EH (cell line): Measurements from ENCODE around the gene XYLT1.

ENCODE experiments used
- DNase-seq: peaks from one replicate; pipeline ENCODE4 v3.0.0-alpha.2; 2015; ENCODE audit warnings: low read depth

The XYLT1 gene

GRCh38 chr16:17357307-17358062 is 113.3 kb downstream of the XYLT1 start:
- DNase-seq, result no peak

GRCh38 chr16:17356243-17356933 is 114.4 kb downstream of the XYLT1 start:
- DNase-seq, result no peak

- DNase-seq, result no peak
These were observed 116.1 kb downstream of the XYLT1 start for GRCh38 chr16:17354685-17355084.

- DNase-seq, result no peak
These were observed 116.6 kb downstream of the XYLT1 start for GRCh38 chr16:17354141-17354601.

- DNase-seq, result no peak
These were observed 117.2 kb downstream of the XYLT1 start for GRCh38 chr16:17353561-17353960.

GRCh38 chr16:17351441-17352035 is 119.2 kb downstream of the XYLT1 start:
- no peak for DNase-seq

GRCh38 chr16:17350207-17350606 is 120.6 kb downstream of the XYLT1 start:
- DNase-seq, result peak; percentile 83

GRCh38 chr16:17348826-17349225 is 121.9 kb downstream of the XYLT1 start:
- DNase-seq, result no peak

GRCh38 chr16:17348042-17348783 is 122.5 kb downstream of the XYLT1 start:
- no peak for DNase-seq

GRCh38 chr16:17347624-17348023 is 123.1 kb downstream of the XYLT1 start:
- no peak for DNase-seq

GRCh38 chr16:17346621-17347569 is 123.9 kb downstream of the XYLT1 start:
- peak; percentile 35 for DNase-seq

- DNase-seq, result peak; percentile 70
These were observed 125.7 kb downstream of the XYLT1 start for GRCh38 chr16:17345043-17345442.

GRCh38 chr16:17343728-17344127 is 127.0 kb downstream of the XYLT1 start:
- DNase-seq, result no peak

GRCh38 chr16:17343028-17343427 is 127.7 kb downstream of the XYLT1 start:
- DNase-seq, result no peak

- no peak for DNase-seq
These were observed 128.7 kb downstream of the XYLT1 start for GRCh38 chr16:17342031-17342430.

- DNase-seq, result no peak
These were observed 130.0 kb downstream of the XYLT1 start for GRCh38 chr16:17340804-17341203.

- peak; percentile 79 for DNase-seq
These were observed 130.8 kb downstream of the XYLT1 start for GRCh38 chr16:17339764-17340541.

GRCh38 chr16:17338244-17338643 is 132.5 kb downstream of the XYLT1 start:
- no peak for DNase-seq

GRCh38 chr16:17336530-17336900 is 134.2 kb downstream of the XYLT1 start:
- DNase-seq, result no peak

- DNase-seq, result no peak
These were observed 134.8 kb downstream of the XYLT1 start for GRCh38 chr16:17335826-17336529.
